ENCODE results near the gene ZFHX3.

The ZFHX3 gene

DNA sequence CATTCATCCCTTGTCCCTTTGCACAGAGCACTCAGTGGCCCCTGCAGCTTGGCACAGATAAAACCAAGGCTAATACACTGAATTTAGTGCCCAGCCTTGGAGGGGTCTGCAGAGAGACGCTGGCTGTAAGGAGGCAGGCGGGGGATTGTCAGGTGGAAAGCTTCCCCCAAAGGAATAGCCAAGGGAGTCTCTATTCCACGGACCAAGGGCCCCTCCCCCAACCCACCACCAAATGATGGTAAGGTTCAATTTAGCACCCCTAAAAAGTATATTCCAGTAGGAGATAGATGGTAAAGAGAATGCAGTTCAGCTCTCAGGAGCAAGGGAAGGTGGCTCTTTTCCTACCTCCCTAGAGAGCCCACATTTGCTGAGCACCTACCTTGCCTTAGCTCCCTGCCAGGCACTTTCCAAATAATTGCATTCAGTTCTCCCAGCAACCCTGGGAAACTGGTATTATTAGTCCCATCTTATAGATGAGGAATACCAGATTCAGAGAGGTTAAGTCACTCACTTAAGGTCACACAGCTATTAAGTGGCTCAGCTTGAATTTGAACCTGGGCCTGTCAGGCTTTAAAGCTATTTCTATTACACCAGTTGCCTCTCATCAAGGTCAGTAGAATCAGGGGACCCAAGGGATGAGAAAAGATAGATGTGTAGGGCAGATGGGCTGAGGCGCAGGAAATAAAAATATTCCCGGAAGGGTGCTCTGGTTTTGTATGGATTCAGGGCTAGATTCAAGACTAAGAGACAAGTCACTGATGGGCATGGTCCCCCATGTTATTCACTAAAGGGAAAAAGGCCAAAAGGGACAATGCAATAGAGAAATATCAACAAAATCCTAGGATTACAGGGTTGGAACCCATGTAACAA, 20.0 kb upstream of the ZFHX3 start:
- DNase-seq = no peak

- no peak for DNase-seq
Observed at GRCh38 chr16:73066927-73067670, 19.2 kb upstream of the ZFHX3 start.

GRCh38 chr16:73066331-73066926, 18.5 kb upstream of the ZFHX3 start:
- no peak for DNase-seq

- DNase-seq = no peak
Observed at GRCh38 chr16:73065632-73066330, 17.9 kb upstream of the ZFHX3 start.

- no peak for DNase-seq
Observed at GRCh38 chr16:73064994-73065545, 17.1 kb upstream of the ZFHX3 start.

DNA sequence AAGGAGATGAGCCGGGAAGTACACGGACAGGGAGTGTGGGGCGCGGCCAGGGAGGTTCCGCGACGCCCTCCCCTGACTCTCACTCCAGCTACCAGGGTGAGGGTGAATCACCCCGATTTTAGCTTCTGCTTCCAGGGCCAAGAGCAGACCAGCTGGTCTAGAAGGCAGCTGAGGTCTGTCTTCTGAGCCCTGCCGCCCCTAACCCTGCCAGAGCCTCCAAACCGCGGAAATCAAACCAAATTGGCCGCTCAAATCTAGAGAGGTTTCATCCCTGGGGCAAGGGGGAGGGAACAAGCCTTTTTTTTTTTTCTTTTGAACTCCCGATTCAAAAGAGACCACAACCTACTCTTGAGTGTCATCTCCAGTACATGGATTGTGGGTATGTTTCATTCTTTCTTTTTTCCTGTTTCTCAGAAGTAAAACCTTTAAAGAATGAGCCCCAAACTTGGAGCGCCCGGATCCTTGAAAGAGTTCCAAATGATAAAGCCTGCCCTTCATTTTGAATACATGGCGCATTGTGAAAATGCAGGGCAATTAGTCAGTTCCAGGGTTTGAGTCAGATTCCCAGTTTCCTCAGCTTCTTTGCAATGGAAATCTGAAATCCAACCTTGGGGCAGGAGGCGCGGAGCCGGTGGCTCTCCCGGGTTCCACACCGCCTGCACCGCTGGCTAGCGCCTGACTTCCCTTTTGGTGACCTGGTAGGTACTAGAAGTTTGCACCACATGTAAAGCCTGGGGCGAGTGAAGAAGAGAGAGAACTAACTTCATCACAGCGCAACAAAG, 16.5 kb upstream of the ZFHX3 start:
- DNase-seq = no peak

GRCh38 chr16:73063854-73064211, 15.9 kb upstream of the ZFHX3 start:
- no peak for DNase-seq

GRCh38 chr16:73062743-73063733, 15.1 kb upstream of the ZFHX3 start:
- no peak for DNase-seq

GRCh38 chr16:73062001-73062616, 14.2 kb upstream of the ZFHX3 start:
- DNase-seq = no peak

DNA sequence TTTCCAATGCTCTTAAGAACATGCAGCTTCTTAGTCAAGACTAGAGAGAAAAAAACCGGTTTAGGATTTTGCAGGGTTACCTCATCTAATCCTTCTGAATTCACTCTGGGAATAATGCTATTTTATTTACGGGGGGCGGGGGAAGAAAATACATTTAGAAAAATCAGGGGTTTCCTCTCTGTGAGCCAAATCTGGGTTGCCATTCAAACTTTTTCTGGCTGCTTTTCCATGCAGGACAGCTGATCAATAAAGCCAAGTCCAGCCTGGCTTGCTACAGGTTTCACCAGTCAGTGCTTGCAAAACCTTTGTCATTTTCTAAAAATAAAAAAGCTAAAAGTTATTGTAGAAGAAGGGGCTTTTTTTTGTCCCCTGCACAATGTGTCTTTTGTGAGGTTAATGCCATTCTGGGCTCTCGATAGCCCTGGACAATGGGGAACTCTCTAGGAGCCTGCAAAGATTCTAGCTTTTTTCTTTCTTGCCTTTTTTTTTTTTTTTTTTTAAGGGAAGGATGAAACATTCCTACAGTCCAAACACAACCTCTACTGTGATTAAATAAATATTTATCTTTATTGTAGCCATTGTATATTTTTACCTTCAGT, 13.1 kb upstream of the ZFHX3 start:
- no peak for DNase-seq

DNA sequence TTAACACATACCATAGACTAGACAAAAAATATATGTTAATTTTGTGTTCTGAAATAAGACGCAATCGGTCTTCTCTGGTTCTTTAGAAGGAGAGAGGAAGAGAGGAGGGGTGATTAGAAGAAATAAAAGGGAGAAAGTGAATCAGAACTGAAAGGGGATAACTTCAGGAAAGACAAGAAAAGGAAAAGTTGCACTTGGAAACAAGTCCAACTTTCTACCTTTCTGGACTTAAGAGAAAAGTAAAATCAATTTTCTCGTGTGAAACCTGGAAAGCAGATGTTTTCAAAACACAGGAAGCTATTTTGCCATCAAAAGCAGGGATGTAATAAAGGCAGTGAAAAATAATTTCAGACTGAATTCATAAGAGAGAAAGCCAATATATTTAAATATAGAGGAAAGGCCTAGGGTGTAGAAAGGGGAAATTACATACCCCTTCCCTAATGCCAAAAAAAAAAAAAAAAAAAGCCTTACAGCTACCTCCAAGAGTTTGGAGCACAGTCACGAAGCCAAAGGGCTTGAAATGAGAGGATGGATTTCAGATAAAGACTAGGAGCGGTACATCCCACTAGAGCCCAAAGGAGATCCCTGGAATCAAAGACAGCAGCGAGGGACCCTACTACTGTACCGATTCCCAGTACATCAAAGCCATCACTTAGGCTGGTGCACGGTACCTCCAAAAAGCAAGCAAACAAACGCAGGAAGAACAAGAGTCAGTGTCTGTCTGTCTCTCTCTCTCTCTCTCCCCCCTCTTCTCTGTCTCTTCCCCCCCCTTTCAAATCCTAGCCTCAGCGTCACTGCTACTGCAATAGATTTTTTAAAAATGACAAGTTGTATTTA, 12.1 kb upstream of the ZFHX3 start:
- no peak for DNase-seq

GRCh38 chr16:73058616-73059409, 10.9 kb upstream of the ZFHX3 start:
- DNase-seq = no peak

- no peak for DNase-seq
Observed at GRCh38 chr16:73058221-73058615, 10.3 kb upstream of the ZFHX3 start.

DNA sequence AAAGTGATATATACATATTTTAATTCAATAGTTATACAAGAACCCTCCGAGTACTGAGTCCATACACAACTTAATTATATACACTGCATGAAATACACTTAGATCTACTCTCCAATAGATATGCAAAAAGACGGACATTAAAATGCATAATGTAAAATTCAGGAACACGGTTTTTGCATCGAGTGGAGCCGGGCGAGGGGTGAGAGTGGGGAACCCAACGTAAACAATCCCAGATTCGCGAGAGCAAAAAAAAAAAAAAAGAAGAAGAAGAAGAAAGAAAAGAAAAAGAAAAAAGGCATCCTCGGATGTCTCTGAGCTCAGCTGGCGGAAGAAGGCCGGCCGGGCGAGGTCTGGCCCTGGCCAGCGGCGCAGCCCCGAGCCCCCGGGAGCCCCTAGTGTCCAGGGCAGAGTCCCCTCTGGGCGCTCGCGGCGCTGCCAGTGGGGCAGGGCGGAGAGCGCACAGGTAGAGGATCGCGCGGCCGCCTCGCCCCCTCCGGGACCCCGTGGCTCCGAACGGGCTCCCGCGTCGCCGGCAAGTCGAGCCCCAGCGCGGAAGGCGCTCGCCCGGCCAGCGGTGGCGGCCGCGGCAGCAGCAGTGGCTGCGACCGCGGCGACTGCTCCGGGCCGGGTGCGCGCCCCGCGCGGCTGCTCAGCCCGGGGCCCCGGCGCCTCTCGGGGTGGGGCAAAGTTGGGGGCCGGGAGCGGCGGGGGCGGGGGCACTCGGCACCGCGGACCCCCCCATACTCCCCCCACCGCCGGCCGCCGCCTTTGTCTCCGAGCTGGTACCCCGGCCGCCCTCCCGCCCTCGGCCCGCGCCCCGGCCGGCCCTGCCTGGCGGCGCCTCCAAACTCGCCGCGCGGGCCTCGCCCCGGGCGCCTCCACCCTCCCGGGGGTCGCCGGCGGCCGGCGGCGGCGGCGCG, 9.6 kb upstream of the ZFHX3 start:
- no peak for DNase-seq

- no peak for DNase-seq
Observed at GRCh38 chr16:73056921-73057290, 9.0 kb upstream of the ZFHX3 start.

GRCh38 chr16:73056448-73056847, 8.5 kb upstream of the ZFHX3 start:
- no peak for DNase-seq
